CD4-positive, alpha-beta T cell (primary cell): ENCODE measurements around the gene DPM1. TPM values are rescaled to one million over a fixed set of nuclear protein-coding genes. Genes with fewer than 3 reads are reported as not detected.

Experiments
- ATAC-seq: fragments of 200-7000 bp; cut with Tn5 transposase; one replicate; pipeline ENCODE4 v1.10.0; 2022; ENCODE audit warnings: mild to moderate bottlenecking; ENCODE audit not compliant: poor library complexity
- CTCF ChIA-PET: fragments of 350-600 bp; sonication (Branson Sonifier 250); formaldehyde crosslinking; loops from one replicate; lab custom pipeline; 2021; ENCODE audit warnings: antibody characterized with exemption, inconsistent platforms; lab: Charles Lee
- POLR2A ChIA-PET: fragments of 350-600 bp; sonication (Branson Sonifier 250); formaldehyde crosslinking; loops from one replicate; lab custom pipeline; 2021; ENCODE audit warnings: antibody characterized with exemption, inconsistent platforms; lab: Charles Lee
- DNase-seq, 14 experiments: peaks; one replicate each; pipeline ENCODE4 v3.0.0-alpha.2; 2013 to 2020; ENCODE audit warnings: mixed read lengths in 2 of 14
- H3K27ac ChIP-seq, 2 donors: one replicate each; pipeline versions ENCODE4 v1.5.1 to v1.7.0; 2013; ENCODE audit warnings: low read length in 2 of 2, low read depth in 1 of 2, mild to moderate bottlenecking in 1 of 2
- H3K27me3 ChIP-seq, 2 experiments: 1 replicate in 1 of 2; 2 replicates in 1 of 2; pipeline versions ENCODE4 v1.6.1 to v1.7.0; 2013; ENCODE audit warnings: low read length in 2 of 2, control low read depth in 1 of 2, mild to moderate bottlenecking in 1 of 2, moderate library complexity in 1 of 2; ENCODE audit not compliant: insufficient read depth in 2 of 2, control insufficient read depth in 1 of 2
- H3K36me3 ChIP-seq: one replicate; pipeline ENCODE4 v1.6.1; 2013; ENCODE audit warnings: low read length, control low read depth; ENCODE audit not compliant: insufficient read depth
- H3K4me1 ChIP-seq: one replicate; pipeline ENCODE4 v1.6.1; 2013; ENCODE audit warnings: low read length, control low read depth; ENCODE audit not compliant: insufficient read depth
- H3K4me3 ChIP-seq: one replicate; pipeline ENCODE4 v1.5.1; 2013; ENCODE audit warnings: mild to moderate bottlenecking, low read length, moderate library complexity
- H3K9me3 ChIP-seq, 2 experiments: 1 replicate in 1 of 2; 2 replicates in 1 of 2; pipeline versions ENCODE4 v1.6.1 to v1.7.0; 2013; ENCODE audit warnings: low read length in 2 of 2, mild to moderate bottlenecking in 2 of 2, control low read depth in 1 of 2, moderate library complexity in 1 of 2; ENCODE audit not compliant: control insufficient read depth in 1 of 2, insufficient read depth in 1 of 2
- H3K27ac Mint-ChIP-seq: one replicate; pipeline ENCODE4 v1.8.0; 2020; ENCODE audit warnings: mixed read lengths
- H3K27me3 Mint-ChIP-seq: one replicate; pipeline ENCODE4 v1.8.0; 2021; ENCODE audit warnings: mixed read lengths
- H3K36me3 Mint-ChIP-seq: one replicate; pipeline ENCODE4 v1.8.0; 2021; ENCODE audit warnings: low read depth, mixed read lengths
- H3K4me1 Mint-ChIP-seq: one replicate; pipeline ENCODE4 v1.8.0; 2021; ENCODE audit warnings: low read depth, mixed read lengths
- H3K4me3 Mint-ChIP-seq: one replicate; pipeline ENCODE4 v1.8.0; 2020; ENCODE audit warnings: mild to moderate bottlenecking, mixed read lengths
- H3K9me3 Mint-ChIP-seq: one replicate; pipeline ENCODE4 v1.8.0; 2020; ENCODE audit warnings: mixed read lengths
- CTCF ChIP-seq: fragments of 200-600 bp; IDR thresholded peaks from one replicate; pipeline ENCODE4 v1.8.0; 2022; ENCODE audit warnings: antibody characterized with exemption, mild to moderate bottlenecking
- intact Hi-C, 2 experiments: fragments of 100-400 bp; cut with DNase I in 1 of 2; cut with micrococcal nuclease in 1 of 2; formaldehyde crosslinking; loops; one replicate each; pipeline versions ENCODE4 v1.15.1 to v1.9.0; 2023 to 2025; cut with DNase I, micrococcal nuclease
- total RNA-seq, 174 experiments: library from RNA in 2 of 174; stranded (reverse) in 2 of 174; gene quantifications; one replicate each; pipeline ENCODE4 v1.2.3 and lab custom pipeline; 2021 to 2026

Gene DPM1
- total RNA-seq, 2 experiments from 2014 or later, result 44.5 to 46.5 TPM

- Mint-ChIP-seq H3K27me3 (no peaks in the 10 kb centered on the region), H3K4me1 (peaks cover 61% of the 10 kb centered on the region), H3K27ac (peak overlapping the region; percentile 98), H3K9me3 (no peaks in the 10 kb centered on the region), H3K36me3 (peaks cover 77% of the 10 kb centered on the region), H3K4me3 (peak overlapping the region; percentile 93)
- Histone ChIP-seq H3K36me3 (peaks cover 26% of the 10 kb centered on the region), H3K27ac (peak overlapping the region in 1 of 2 donors; percentile 100), H3K9me3 (no peaks in the 10 kb centered on the region), H3K4me3 (peak overlapping the region; percentile 71), H3K27me3 (no peaks in the 10 kb centered on the region), H3K4me1 (peaks cover 34% of the 10 kb centered on the region)
- ATAC-seq (no peak), DNase-seq (peak in 10 of 14 experiments; percentile 9 to 46 (median 19))
- POLR2A ChIA-PET, result interaction anchor here (0.6 to 7.9 kb wide), 19 partner anchors 10 to 994 kb away, joined by 3 to 157 read pairs (median 6); partner anchors contain the start of genes BCAS4, DPM1, MOCS3 and PARD6B
- CTCF ChIA-PET, result interaction anchor here (0.6 to 4.2 kb wide), 26 partner anchors 7 to 198 kb away, joined by 3 to 65 read pairs (median 8); partner anchors contain the start of genes BCAS4, DPM1 and MOCS3
- TF ChIP-seq CTCF, result no peak
- intact Hi-C loops, result loop anchor here in 1 of 2 experiments (10.0 kb wide), 4 partner anchors 416 to 1216 kb away; partner anchors contain the start of genes B4GALT5, CEBPB, PTPN1 and UBE2V1
Observed at GRCh38 chr20:50930139-50930975, 28.0 kb downstream of the DPM1 start.

DNA sequence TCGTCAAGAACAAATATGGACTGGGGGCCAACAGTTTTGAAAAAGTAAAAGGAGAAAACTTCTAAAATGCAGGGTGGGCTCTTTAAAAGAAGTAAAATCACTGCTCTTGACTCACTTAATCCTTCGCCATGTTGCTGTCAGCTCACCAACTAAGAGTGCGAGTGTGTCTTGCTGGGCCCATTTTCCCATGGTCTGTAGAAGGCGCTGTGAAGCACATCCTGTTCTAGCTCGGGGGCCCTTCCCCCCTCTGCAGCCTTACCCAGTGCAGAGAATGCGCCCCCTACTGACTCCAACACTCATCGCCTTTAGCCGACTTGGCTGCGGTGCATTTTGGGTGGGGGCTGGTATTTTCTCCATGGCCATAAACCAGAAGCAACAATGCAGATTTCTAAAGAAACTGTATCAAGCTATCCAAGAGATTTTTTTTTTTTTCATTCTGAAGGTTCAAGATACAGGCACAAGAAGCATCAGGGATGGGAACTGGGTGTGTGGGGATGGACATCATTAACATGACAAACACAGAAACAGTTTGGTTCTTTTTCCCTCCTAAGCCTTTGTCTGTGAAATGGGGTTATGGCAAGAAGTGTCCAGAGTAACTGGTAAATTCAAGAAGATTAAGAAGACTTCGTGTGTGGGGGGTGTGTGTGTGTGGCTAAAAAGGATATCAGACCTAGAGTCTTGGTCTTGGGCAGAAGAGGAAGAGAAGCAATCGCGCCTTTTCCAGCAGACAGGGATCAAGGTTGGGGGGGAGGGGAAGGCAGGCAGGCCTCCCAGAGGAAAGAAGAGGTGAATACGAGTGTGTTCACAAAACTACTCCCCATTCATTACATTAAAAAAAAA, 28.8 kb downstream of the DPM1 start:
- Histone ChIP-seq H3K36me3 (peaks cover 20% of the 10 kb centered on the region), H3K4me1 (peaks cover 37% of the 10 kb centered on the region), H3K9me3 (no peaks in the 10 kb centered on the region), H3K4me3 (peak overlapping the region; percentile 66), H3K27me3 (no peaks in the 10 kb centered on the region), H3K27ac (peak overlapping the region; percentile 2 to 37)
- Mint-ChIP-seq H3K27ac (peak overlapping the region; percentile 98), H3K4me3 (peak overlapping the region; percentile 93), H3K27me3 (no peaks in the 10 kb centered on the region), H3K9me3 (no peaks in the 10 kb centered on the region), H3K4me1 (peaks cover 69% of the 10 kb centered on the region), H3K36me3 (peaks cover 79% of the 10 kb centered on the region)
- DNase-seq (peak; percentile 76 to 97 (median 90)), ATAC-seq (peak; percentile 76)
- peak; percentile 90 for TF ChIP-seq CTCF
- ChIA-PET POLR2A (interaction anchor here (0.5 to 7.9 kb wide), 16 partner anchors 11 to 807 kb away, joined by 3 to 157 read pairs (median 4); partner anchors contain the start of genes BCAS4, DPM1, MOCS3 and PARD6B), CTCF (interaction anchor here (0.5 to 4.2 kb wide), 34 partner anchors 8 to 240 kb away, joined by 3 to 65 read pairs (median 4); partner anchors contain the start of genes BCAS4, DPM1 and MOCS3)
- intact Hi-C loops, result loop anchor here (1.0 to 10.0 kb wide), 8 partner anchors 14 to 1215 kb away; partner anchors contain the start of genes PTPN1 (in 2 of the 2), B4GALT5 (in 1 of the 2), CEBPB (in 1 of the 2) and UBE2V1 (in 1 of the 2)
